HepG2 (cell line): ENCODE measurements around the gene EIF5B. TPM values are rescaled to one million over a fixed set of nuclear protein-coding genes. Genes with fewer than 3 reads are reported as not detected.
A peak's percentile ranks its signal among the peaks of the same experiment; 100 is the strongest.
"Not testable (repeated sequence)": the region's sequence is repeated elsewhere in the genome, so short reads cannot be mapped to it uniquely, and the experiment has no call there.

Experiments
- ATAC-seq: fragments of 200-7000 bp; cut with Tn5 transposase; 3 replicates; pipeline ENCODE4 v1.9.1; 2020; ENCODE audit warnings: mild to moderate bottlenecking, moderate library complexity
- BruUV-seq: library from RNA; stranded (reverse); fragments of 400-500 nt; replicated peaks from 2 replicates; lab custom pipeline; 2021; lab: Mats Ljungman, UMichigan
- CTCF ChIA-PET: fragments of 300-600 bp; formaldehyde crosslinking; extraction: SDS; loops from one replicate; lab custom pipeline; 2021; ENCODE audit warnings: low total read pairs, inconsistent platforms, low intra/inter-chr PET ratio; lab: Yijun Ruan, JAX
- POLR2A ChIA-PET: fragments of 350-600 bp; sonication (Branson Sonifier 250); formaldehyde crosslinking; loops from one replicate; lab custom pipeline; 2020; ENCODE audit warnings: antibody characterized with exemption, inconsistent platforms; lab: Yijun Ruan, JAX
- DNase-seq: peaks from one replicate; pipeline ENCODE4 v3.0.0-alpha.2; 2015; ENCODE audit warnings: low spot score
- FAIRE-seq: peaks from 3 replicates; lab custom pipeline; 2011; peaks lifted over from hg19 to GRCh38; lab: Jason Lieb, UNC
- H2AFZ ChIP-seq: one replicate; pipeline ENCODE4 v1.6.1; 2011; ENCODE audit warnings: low read length, inconsistent platforms
- H3K27ac ChIP-seq: fragments of 300-600 bp; 3 replicates; pipeline ENCODE4 v1.8.0; 2011; ENCODE audit warnings: mixed run types, mild to moderate bottlenecking, mixed read lengths, low read length, inconsistent platforms; ENCODE audit not compliant: insufficient read depth; ENCODE audit errors: extremely low read length
- H3K27me3 ChIP-seq, 2 experiments: fragments of 200-600 bp in 1 of 2; 2 replicates in 1 of 2; 3 replicates in 1 of 2; pipeline versions ENCODE4 v1.6.0 to v1.8.0; 2011; ENCODE audit warnings: low read length in 2 of 2, mild to moderate bottlenecking in 2 of 2, moderate library complexity in 2 of 2, inconsistent platforms in 1 of 2; ENCODE audit not compliant: insufficient read depth in 2 of 2, control insufficient read depth in 1 of 2
- H3K36me3 ChIP-seq, 2 experiments: fragments of 200-600 bp in 1 of 2; replicated peaks in 1 of 2; 2 replicates in 1 of 2; 3 replicates in 1 of 2; pipeline versions ENCODE4 v1.5.1 to v1.8.0; 2011; ENCODE audit warnings: low read length in 2 of 2, inconsistent platforms in 1 of 2; ENCODE audit not compliant: insufficient read depth in 2 of 2, control insufficient read depth in 1 of 2
- H3K4me1 ChIP-seq: 2 replicates; pipeline ENCODE4 v1.5.1; 2012; ENCODE audit warnings: low read length, inconsistent platforms; ENCODE audit not compliant: insufficient read depth
- H3K4me2 ChIP-seq: 2 replicates; pipeline ENCODE4 v1.6.0; 2011; ENCODE audit warnings: low read depth, low read length, inconsistent platforms
- H3K4me3 ChIP-seq, 3 experiments: fragments of 200-600 bp in 1 of 3; sonication (generic), shearing (Covaris generic) in 1 of 3; replicated peaks in 1 of 3; 2 replicates each; pipeline ENCODE4 v1.5.1; 2011 to 2016; ENCODE audit warnings: low read length in 3 of 3, inconsistent platforms in 2 of 3, low read depth in 2 of 3, mild to moderate bottlenecking in 2 of 3, control low read depth in 1 of 3, mixed read lengths in 1 of 3; ENCODE audit not compliant: insufficient read depth in 1 of 3
- H3K79me2 ChIP-seq: one replicate; pipeline ENCODE4 v1.6.1; 2011; ENCODE audit warnings: low read length, inconsistent platforms; ENCODE audit not compliant: insufficient read depth
- H3K9ac ChIP-seq: 2 replicates; pipeline ENCODE4 v1.6.0; 2011; ENCODE audit warnings: mild to moderate bottlenecking, low read depth, low read length, inconsistent platforms; ENCODE audit not compliant: insufficient read depth
- H3K9me3 ChIP-seq: 2 replicates; pipeline ENCODE4 v1.5.1; 2012; ENCODE audit warnings: mild to moderate bottlenecking, low read length
- H4K20me1 ChIP-seq: 2 replicates; pipeline ENCODE4 v1.6.0; 2011; ENCODE audit warnings: inconsistent platforms, mild to moderate bottlenecking, low read length, moderate library complexity; ENCODE audit not compliant: insufficient read depth
- PPARG ChIP-seq: conservative IDR thresholded peaks from 2 replicates; pipeline ENCODE4 v1.6.1; 2016; ENCODE audit warnings: missing biosample characterization, missing genetic modification reagents
- RBM22 ChIP-seq: fragments of 200-400 bp; formaldehyde crosslinking; optimal IDR thresholded peaks from 2 replicates; pipeline ENCODE3; 2017; ENCODE audit warnings: mild to moderate bottlenecking, low read length, moderate library complexity
- ZNF564 ChIP-seq: sonication (generic); formaldehyde crosslinking; IDR thresholded peaks from 2 replicates; pipeline ENCODE4 v1.8.1; 2023; ENCODE audit warnings: mild to moderate bottlenecking, missing genetic modification reagents
- WGBS: methylation state at CpG from one replicate; pipeline ENCODE4 v1.1.6; 2017; ENCODE audit warnings: low lambda C conversion rate; 5-methylcytosine and 5-hydroxymethylcytosine counted together
- in situ Hi-C: cut with HindIII; loops from 2 replicates; pipeline ENCODE4 v1.10.0; 2017; ENCODE audit warnings: low pct_unique_long_range_greater_than_20kb; ENCODE audit not compliant: extremely low pct_ligation_motif_present
- intact Hi-C: fragments of 100-400 bp; cut with micrococcal nuclease; formaldehyde crosslinking; loops from one replicate; pipeline ENCODE4 v1.10.0; 2022; ENCODE audit not compliant: unreplicated experiment
- polyA plus RNA-seq, 8 experiments: library from polyadenylated mRNA; depleted of rRNA in 3 of 8; stranded (reverse) in 7 of 8; unstranded in 1 of 8; fragments of >200 nt; fragmentation: Illumina TruSeq in 4 of 8; extraction: Trizol in 4 of 8; gene quantifications; 2 replicates each; pipeline versions ENCODE4 v1.2.1 to v1.2.3, GENCODE V29; 2011 to 2016; ENCODE audit warnings: low read depth in 4 of 8, missing spikeins in 1 of 8, mixed read lengths in 1 of 8; ENCODE audit not compliant: insufficient read depth in 1 of 8
- total RNA-seq, 5 experiments: library from RNA; depleted of rRNA; stranded (reverse); fragments of >200 nt; fragmentation: Illumina TruSeq; extraction: Trizol; gene quantifications; 2 replicates each; pipeline ENCODE4 v1.2.3, GENCODE V29; 2016; ENCODE audit warnings: low read depth in 1 of 5
- TF ChIP-seq, protein P1 (sequence below): sonication (generic); formaldehyde crosslinking; IDR thresholded peaks from 2 replicates; pipeline ENCODE4 v1.8.0; 2022; ENCODE audit warnings: low read depth, missing genetic modification reagents

Gene EIF5B
- total and polyA plus RNA-seq, 2 of the 13 experiments (the other 11 are each of a cell fraction or from before 2014, with no cell fraction given) = 8.8 to 32.1 TPM

- H4K20me1 ChIP-seq, DNase-seq, H3K9ac ChIP-seq, CTCF ChIA-PET, H3K4me1 ChIP-seq, H3K4me2 ChIP-seq, intact Hi-C loops, H2AFZ ChIP-seq, H3K27ac ChIP-seq, in situ Hi-C loops, H3K9me3 ChIP-seq, ATAC-seq, POLR2A ChIA-PET, H3K79me2 ChIP-seq, H3K27me3 ChIP-seq, BruUV-seq, FAIRE-seq, H3K4me3 ChIP-seq: not testable (repeated sequence)
- peaks cover 21 to 88% of the 10 kb centered on the region in 2 experiments for H3K36me3 ChIP-seq
- 96% methylated on average over 5 of the region's 5 CpGs for WGBS
Measured at GRCh38 chr2:99368854-99369253, 31.7 kb downstream of the EIF5B start.

DNA sequence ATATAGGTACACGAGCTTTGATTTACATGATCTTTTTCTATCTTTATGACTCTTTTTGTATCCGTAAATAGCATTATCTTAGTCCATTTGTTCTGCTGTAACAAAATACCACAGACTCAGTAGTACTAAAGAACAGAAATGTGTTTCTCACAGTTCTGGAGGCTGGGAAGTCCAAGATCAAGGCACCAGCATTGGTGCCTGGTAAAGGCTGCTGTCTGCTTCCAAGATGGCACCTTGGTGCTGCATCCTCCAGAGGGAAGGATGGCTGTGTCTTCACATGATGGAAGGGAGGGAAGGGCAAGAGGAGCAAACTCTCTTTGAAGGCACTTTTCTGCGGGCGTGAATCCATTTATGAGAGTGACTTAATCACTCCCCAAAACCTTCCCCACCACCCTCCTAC lies 36.0 kb downstream of the EIF5B start:
- Histone ChIP-seq H3K79me2 (no peaks in the 10 kb centered on the region), H3K9me3 (no peaks in the 10 kb centered on the region), H3K4me2 (no peak overlapping the region), H3K4me1 (no peaks in the 10 kb centered on the region), H3K9ac (no peak overlapping the region), H3K4me3 (no peak overlapping the region), H3K27ac (no peak overlapping the region), H3K36me3 (peaks cover 17 to 79% of the 10 kb centered on the region in 2 experiments), H3K27me3 (no peaks in the 10 kb centered on the region), H4K20me1 (no peaks in the 10 kb centered on the region), H2AFZ (no peak overlapping the region)
- intact Hi-C loops (loop anchor here (5.0 kb wide), 1 partner anchor 36 kb away; the partner anchor contains the start of genes EIF5B and TXNDC9), in situ Hi-C loops (no loop called here)
- FAIRE-seq = no peak
- no peak for DNase-seq
- WGBS = 99% methylated on average over 4 of the region's 4 CpGs
- ATAC-seq = no peak
- ChIA-PET POLR2A (no interaction called here), CTCF (no interaction called here)
- no TSS peak for BruUV-seq
- TF ChIP-seq RBM22 (peak; percentile 24), PPARG (CRISPR knock-in tag) (no peak), ZNF564 (peak; percentile 93; the same call in 1 of the 2 replicates)
- TF ChIP-seq, protein P1, sequence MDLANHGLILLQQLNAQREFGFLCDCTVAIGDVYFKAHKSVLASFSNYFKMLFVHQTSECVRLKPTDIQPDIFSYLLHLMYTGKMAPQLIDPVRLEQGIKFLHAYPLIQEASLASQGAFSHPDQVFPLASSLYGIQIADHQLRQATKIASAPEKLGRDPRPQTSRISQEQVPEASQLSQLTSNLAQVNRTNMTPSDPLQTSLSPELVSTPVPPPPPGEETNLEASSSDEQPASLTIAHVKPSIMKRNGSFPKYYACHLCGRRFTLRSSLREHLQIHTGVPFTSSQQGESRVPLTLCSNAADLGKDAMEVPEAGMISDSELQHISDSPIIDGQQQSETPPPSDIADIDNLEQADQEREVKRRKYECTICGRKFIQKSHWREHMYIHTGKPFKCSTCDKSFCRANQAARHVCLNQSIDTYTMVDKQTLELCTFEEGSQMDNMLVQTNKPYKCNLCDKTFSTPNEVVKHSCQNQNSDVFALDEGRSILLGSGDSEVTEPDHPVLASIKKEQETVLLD = no peak
